Activated naive CD4-positive, alpha-beta T cell (primary cell): ENCODE data around the gene INPP5A.
"Not testable (repeated sequence)": the region's sequence is repeated elsewhere in the genome, so short reads cannot be mapped to it uniquely, and the experiment has no call there.

ENCODE experiments used
- DNase-seq, 4 experiments: peaks; one replicate each; lab custom pipeline; 2025; lab: John Stamatoyannopoulos, UW

The INPP5A gene

DNA sequence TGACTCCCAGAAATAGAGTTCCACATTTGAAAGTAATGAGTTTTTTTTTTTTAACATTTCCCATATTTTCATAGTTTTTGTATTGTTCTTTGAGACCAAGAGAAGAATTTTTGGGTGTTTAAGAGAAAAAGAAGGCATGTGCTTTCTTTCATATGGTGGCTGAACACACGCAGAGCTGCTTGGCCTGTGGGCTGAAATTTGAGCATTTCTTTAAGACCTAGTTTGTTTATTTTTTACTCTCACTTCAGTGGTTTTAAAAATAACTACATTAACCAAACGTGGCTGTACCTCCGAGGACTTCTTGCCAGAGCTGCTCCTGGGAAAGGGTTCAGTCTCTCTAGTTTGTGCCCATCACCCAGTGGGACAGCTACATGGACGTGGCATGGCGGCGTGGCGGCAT lies 58.3 kb downstream of the INPP5A start:
- no peak for DNase-seq

DNA sequence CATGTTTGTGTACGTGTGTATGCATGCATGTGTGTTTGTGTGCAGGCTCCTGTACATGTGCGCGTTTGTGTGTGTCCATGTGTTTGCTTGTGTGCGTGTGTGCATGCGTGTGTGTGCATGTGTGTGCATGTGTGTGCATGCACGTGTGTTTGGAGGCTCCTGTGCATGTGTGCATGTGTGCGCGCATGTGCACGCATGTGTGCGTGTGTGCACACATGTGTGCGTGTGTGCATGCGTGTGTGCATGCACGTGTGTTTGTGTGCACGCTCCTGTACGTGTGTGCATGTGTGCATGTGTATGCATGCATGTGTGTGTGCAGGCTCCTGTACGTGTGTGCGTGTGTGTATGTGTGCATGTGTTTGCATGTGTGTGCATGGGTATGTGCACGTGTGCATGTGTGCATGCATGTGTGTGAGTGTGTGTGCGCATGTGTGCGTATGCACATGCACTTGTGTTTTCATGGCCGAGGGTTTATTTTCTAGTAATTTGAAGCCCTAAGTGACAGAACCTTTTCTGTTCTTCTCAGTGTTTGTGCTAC lies 59.2 kb downstream of the INPP5A start:
- DNase-seq, result no peak

DNA sequence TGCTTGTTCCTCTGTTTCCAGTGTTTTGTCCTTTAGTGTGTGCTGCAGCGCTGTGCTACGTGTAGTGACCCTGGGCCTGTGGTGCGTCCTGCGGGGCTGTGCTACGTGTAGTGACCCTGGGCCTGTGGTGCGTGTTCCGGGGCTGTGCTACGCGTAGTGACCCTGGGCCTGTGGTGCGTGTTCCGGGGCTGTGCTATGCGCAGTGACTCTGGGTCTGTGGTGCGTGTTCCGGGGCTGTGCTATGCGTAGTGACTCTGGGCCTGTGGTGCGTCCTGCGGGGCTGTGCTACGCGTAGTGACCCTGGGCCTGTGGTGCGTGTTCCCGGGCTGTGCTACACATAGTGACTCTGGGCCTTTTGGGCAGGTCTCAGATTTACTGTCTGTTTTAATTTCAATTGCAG lies 60.1 kb downstream of the INPP5A start:
- DNase-seq, result no peak

DNA sequence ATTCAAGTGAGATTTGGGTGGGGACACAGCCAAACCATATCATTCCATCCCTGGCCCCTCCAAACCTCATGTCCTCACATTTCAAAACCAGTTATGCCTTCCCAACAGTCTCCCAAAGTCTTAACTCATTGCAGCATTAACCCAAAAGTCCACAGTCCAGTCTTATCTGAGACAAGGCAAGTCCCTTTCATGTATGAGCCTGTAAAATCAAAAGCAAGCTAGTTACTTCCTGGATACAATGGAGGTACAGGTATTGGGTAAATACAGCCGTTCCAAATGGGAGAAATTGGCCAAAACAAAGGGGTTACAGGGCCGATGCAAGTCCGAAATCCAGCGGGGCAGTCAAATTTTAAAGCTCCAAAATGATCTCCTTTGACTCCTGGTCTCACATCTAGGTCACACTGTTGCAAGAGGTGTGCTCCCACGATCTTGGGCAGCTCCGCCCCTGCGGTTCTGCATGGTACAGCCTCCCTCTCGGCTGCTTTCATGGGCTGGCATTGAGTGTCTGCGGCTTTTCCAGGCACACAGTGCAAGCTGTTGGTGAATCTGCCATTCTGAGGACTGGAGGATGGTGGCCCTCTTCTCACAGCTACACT lies 61.5 kb downstream of the INPP5A start:
- not testable (repeated sequence) for DNase-seq

DNA sequence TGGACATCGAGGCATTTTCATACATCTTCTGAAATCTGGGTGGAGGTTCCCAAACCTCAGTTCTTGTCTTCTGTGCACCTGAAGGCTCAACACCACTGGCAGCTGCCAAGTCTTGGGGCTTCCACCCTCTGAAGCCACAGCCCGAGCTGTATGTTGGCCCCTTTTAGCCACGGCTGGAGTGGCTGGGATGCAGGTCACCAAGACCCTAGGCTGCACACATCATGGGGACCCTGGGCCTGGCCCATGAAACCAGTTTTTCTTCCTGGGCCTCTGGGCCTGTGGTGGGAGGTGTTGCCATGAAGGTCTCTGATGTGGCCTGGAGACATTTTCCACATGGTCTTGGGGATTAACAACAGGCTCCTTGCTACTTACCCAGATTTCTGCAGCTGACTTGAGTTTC lies 62.1 kb downstream of the INPP5A start:
- DNase-seq, result no peak

DNA sequence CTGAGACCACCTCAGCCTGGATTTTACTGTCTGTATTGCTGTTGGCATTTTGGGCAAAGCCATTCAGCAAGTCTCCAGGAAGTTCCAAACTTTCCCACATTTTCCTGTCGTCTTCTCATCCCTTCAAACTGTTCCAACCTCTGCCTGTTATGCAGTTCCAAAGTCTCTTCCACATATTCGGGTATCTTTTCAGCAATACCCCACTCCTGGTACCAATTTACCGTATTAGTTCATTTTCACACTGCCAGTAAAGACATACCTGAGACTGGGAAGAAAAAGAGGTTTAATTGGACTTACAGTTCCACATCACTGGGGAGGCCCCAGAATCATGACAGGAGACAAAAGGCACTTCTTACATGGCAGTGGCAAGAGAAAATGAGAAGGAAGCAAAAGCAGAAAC lies 62.8 kb downstream of the INPP5A start:
- DNase-seq, result no peak

DNA sequence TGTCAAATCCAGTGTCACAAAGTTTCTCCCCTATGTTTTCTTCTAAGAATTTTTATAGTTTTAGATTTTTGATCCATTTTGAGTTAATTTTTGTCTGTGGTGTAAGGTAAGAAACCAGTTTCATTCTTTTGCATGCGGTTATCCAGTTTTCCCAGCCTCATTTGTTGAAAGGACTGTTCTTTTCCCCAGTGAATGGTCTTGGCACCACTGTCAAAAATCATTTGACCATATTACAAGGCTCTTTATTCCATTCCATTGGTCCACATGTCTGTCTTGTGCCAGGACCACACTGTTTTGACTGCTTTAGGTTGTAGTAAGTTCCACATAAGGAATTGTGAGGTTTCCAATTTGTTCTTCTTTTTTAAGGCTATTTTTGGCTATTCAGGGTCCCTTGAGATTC lies 64.0 kb downstream of the INPP5A start:
- DNase-seq, result no peak

DNA sequence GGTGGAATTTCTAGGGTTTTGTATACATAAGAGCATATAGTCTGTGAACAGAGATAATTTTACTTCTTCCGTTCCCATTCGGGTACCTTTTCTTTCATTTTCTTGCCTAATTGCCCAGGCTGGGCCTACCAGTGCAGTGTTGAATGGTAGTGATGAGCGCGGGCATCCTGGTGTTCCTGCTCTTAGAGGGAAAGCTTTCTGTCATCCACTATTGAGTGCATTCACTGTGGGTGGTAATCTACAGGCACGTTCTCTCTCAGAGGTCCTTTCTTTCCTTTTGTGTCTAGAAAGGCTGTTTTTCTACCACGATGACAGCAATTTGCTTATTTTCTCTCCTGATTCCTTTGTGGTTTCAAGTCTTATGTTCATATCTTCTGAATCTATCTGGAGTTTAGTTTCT lies 65.0 kb downstream of the INPP5A start:
- DNase-seq, result no peak

DNA sequence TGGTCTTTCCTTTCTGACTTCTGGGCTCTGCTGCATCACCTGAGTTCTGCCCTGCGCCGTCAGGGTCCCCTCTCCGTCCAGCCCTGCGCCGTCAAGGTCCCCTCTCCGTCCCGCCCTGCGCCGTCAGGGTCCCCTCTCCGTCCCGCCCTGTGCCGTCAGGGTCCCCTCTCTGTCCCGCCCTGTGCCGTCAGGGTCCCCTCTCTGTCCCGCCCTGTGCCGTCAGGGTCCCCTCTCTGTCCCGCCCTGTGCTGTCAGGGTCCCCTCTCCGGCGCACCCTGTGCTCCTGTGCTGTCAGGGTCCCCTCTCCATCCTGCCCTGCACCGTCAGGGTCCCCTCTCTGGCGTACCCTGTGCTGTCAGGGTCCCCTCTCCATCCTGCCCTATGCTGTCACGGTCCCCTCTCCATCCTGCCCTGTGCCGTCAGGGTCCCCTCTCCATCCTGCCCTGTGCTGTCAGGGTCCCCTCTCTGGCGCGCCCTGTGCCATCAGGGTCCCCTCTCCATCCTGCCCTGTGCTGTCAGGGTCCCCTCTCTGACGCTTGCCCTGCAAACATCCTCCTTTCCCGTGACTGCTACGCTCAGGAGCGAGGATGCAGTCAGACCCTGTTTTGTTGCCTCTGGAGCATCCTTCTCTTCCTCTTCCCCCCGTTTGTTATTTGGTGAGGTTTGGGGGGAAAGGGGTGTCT lies 66.4 kb downstream of the INPP5A start:
- no peak for DNase-seq

DNA sequence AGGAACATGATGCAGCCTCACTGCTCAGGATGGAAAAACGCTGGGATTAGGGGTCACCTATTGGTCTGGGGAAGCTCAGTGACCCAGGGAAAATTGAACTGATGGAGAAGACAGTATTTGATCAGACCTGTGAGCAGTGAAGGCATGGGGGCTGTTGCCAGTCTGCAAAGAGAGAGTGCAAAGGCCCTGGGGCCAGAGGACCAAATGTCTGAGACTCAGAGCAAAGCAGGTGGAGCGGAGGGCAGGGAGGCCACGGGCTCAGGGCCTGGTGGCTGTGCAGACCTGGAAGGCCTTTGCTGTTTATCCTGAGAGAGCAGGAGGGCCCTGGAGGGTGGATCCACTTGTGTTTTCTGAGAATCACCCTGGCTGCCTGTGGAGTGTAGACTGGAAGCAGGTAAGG lies 67.1 kb downstream of the INPP5A start:
- no peak for DNase-seq

DNA sequence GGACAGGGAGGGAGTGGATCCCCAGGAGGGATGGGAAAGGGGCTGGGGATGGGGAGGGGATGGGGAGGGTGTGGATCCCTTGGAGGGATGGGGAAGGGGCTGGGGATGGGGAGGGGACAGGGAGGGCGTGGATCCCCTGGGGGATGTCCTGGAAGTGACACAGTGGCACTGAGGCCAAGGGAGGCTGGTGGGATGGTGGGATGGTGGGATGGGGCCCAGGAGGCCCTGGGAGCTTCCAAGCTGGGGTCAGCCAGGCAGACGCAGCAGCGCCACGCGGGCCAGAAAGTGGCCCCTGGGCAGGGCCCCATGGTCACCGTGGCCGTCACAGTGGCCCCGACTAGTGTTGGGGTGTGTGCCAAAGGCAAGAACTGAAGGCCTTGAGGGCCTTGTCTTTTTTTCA lies 67.8 kb downstream of the INPP5A start:
- DNase-seq, result no peak

DNA sequence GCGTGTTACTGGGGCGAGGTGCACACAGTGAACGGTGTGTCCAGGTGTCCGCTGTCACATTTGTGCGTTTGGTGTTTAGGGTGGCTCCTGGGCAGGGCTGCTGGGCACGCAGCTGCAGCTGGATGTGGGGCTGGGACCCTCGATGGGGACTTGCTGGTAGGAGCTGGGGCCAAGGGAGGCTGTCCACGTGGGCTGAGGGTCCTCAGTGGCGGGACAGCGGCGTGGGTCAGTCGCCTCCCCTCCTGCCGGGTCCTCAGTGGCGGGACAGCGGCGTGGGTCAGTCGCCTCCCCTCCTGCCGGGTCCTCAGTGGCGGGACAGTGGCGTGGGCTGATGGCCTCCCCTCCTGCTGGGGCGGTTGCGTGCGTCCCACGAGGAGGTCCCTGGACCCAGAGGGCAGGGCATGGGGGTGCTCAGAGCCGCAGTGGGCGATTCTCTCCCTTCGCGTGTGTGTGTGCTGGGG lies 68.5 kb downstream of the INPP5A start:
- DNase-seq, result no peak

DNA sequence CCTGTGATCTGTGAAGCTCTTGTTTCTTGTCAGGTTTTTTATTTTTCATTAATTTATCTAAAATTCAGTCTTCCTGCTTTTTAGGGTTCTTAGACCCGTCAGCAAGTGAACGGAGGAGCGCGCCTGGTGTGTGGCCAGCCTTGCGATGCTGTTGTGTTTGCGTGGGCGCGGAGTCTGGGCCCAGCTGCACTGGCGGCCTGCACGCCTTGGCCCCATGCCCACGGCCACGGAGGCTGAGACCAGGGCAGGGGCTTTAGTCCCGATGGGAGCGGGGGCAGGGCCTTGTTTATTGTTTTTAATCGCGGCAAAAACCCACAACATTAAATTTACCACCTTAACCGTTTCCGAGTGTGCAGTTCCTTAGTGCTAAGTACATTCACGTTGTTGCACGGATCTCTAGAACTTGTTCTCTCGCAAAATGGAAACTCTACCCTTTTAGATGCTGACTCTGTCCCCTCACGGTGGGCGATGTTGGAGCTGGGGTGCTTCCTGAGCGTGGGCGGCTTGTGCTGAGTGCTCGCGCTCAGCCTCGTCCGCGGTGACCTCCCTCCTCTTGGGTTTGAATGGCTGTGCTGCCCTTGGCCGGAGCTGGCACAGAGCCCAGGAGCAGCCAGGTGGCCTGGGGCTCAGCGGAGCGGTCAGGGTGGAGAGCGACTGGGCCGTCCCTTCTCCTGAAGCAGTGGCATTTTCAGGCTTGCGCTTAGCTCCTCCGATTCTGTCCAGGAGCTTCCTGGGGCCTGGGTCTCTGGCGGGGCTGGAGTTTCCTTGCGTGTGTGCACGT lies 69.1 kb downstream of the INPP5A start:
- DNase-seq, result no peak

DNA sequence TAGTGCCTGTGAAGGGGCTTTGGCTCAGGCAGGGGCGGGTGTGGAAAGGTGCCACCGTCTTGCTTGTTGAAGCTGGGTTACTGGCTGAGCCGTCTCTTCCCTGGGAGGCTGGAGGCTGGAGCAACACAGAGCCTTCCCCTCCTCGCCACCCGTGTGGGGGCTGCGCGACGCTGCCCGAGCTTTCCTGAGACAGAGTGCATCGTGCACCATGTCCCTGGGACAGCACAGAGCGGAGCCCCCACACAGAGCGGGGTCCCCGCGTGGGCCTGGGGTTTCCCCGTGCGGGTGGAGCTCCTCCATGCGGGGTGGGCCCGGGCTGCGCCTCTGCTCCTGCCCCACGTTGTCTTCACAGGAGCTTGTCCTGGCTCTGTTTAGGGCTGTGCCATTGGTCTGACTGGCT lies 69.9 kb downstream of the INPP5A start:
- DNase-seq, result no peak

DNA sequence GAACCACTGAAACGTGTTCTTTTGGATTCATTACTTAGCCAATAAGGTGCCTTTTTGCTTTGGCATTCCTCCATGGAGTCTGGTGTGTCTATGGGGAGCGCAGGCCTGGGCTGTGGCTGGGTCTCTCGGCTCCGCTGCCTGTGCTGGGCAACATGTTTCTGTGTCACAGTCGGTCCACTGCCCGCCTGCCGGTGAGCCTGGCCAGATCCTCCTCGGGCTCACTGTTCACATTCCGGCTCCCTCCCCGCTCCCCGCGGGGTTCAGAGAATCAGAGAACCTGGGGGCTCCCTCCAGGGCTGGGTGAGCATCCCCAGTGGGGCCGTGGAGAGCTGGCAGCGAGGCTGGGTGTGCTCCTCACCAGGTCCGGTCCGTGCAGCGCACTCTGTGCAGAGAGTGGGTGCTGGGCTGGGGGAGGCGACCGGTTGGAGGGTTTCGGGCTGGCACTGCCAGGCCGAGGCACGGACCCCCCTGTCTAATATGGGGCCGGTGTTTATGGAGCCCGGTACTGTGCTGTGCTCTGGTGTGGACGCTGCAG lies 70.4 kb downstream of the INPP5A start:
- no peak for DNase-seq

DNA sequence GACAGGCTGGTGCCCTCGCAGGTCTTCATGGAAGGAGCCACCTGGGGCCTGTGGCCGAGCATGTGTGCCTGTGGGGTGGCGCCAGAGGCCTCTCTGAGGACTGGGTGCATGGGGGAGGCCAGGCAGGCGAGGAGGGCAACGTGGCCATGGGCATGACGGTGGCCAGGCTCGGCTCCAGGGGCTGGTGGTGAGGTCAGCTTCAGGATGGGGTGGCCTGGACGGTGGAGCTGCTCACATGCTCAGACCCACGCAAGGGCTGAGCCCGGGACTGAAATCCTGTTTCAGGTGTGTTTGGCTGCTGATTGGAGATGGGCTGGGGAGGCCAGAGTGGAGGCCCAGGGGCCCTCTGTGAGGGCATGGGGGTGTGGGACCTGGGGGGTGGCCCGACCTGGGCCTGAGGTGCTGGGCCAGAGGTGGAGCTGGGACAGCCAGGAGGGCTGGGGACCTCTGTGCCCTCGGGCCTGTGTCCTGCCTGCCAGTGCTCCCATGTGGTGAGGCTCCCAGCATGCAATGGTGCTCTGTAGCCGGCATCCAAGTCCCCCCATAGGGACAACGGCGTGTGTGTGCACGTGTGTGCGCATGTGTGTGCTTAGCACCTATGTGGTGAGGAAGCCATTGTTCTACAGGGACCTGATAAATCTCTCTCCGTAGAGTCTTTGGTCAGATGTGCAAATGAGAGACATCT lies 71.1 kb downstream of the INPP5A start:
- DNase-seq, result no peak

DNA sequence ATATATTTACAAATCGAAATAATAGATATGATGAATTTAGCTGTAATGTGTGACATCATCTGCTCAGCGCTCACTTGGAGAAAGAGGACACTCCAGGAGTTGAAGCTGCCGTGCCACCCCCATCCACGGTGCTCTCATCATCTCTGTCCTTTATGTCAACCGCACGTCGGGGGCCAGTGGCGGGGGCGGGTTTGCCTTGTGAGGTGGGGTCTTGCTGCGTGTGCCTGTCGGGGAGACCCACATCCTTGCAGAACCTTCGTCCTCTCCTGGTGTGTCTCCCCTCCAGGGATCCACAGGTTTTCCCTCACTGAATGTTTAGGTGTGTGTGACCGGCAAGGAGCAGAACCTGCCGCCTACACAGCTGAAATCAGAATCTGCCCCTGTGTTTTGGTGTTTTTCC lies 71.6 kb downstream of the INPP5A start:
- DNase-seq, result no peak

DNA sequence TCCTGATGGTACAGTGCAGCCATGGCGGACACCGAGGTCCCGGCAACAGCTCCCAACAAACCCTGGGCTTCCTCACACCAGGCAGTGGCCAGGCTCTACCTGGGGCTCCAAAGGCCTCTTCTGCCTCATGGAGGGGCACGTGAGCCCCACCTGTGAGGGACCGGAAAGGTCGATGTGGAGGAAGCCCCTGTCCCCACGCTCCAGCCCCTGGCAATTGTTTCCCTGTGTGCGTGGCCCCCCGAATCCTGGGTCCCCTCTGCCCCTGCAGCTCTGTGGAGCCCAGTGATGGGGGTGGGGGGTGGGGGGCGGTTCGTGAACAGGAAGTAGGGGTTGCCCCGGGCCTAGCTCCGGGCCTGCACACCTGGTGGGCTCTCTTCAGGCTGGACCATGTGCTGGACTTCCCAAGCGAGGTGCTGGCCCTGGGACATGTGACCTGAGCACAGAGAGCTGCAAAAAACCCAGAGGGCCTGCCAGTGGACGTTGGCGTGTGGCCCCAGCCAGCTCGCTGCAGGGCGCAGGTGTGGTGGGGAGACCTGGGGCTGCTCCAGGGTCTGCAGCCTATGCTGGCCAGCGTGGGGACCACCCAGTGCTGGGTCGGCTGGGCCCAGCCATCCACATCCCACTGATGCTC lies 72.6 kb downstream of the INPP5A start:
- DNase-seq, result no peak

DNA sequence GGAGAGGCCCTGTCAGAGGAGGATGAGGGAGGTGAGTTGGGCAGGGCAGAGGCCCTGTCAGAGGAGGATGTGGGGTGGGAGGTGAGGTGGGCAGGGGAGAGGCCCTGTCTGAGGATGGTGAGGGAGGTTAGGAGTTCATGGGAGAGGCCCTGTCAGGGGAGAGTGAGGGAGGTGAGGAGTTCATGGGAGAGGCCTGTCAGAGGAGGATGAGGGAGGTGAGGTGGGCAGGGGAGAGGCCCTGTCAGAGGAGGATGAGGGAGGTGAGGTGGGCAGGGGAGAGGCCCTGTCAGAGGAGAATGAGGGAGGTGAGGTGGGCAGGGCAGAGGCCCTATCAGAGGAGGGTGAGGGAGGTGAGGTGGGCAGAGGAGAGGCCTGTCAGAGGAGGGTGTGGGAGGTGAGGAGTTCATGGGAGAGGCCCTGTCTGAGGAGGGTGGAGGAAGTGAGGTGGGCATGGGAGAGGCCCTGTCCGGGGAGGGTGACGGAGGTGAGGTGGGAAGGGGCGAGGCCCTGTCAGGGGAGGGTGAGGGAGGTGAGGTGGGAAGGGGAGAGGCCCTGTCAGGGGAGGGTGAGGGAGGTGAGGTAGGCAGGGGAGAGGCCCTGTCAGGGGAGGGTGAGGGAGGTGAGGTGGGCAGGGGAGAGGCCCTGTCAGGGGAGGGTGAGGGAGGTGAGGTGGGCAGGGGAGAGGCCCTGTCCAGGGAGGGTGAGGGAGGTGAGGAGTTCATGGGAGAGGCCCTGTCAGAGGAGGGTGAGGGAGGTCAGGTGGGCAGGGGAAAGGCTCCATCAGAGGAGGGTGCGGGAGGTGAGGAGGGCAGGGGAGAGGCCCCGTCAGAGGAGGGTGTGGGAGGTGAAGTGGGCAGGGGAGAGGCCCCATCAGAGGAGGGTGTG lies 73.7 kb downstream of the INPP5A start:
- no peak for DNase-seq

DNA sequence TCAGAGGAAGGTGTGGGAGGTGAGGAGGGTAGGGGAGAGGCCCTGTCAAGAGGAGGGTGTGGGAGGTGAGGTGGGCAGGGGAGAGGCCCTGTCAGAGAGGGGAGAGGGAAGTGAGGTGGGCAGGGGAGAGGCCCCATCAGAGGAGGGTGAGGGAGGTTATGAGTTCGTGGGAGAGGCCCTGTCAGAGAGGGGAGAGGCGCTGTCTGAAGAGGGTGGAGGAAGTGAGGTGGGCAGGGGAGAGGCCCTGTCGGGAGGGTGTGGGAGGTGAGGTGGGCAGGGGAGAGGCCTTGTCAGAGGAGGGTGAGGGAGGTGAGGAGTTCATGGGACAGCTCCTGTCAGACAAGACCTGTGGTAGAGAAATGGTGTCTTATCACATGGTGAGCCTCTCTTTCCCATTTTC lies 74.4 kb downstream of the INPP5A start:
- no peak for DNase-seq
